Right lobe of liver (tissue), 6 donors: Measurements from ENCODE around the gene SPRED2. TPM values are rescaled to one million over a fixed set of nuclear protein-coding genes. Genes with fewer than 3 reads are reported as not detected.

ENCODE experiments used
- ATAC-seq, 4 donors: fragments of 200-7000 bp; cut with Tn5 transposase; one replicate each; pipeline ENCODE4 v1.9.1; 2020; ENCODE audit warnings: mild to moderate bottlenecking in 4 of 4, moderate library complexity in 4 of 4
- DNase-seq, 3 donors: peaks; one replicate each; pipeline ENCODE4 v3.0.0-alpha.2; 2020
- H3K27ac ChIP-seq, 3 donors: fragments of 200-600 bp; one replicate each; pipeline ENCODE4 v1.8.0; 2022
- H3K27me3 ChIP-seq, 2 donors: fragments of 200-600 bp; one replicate each; pipeline ENCODE4 v1.8.0; 2022
- H3K36me3 ChIP-seq, 4 donors: fragments of 200-600 bp; sonication (generic) in 1 of 4; one replicate each; pipeline versions ENCODE4 v1.5.1 to v1.8.0; 2017 to 2022; ENCODE audit warnings: control low read depth in 1 of 4
- H3K4me1 ChIP-seq, 4 donors: fragments of 200-600 bp; sonication (generic) in 1 of 4; one replicate each; pipeline versions ENCODE4 v1.5.1 to v1.8.0; 2017 to 2022; ENCODE audit warnings: control low read depth in 1 of 4
- H3K4me3 ChIP-seq, 3 donors: fragments of 200-600 bp; one replicate each; pipeline ENCODE4 v1.8.0; 2022
- H3K9me3 ChIP-seq, 4 donors: fragments of 200-600 bp; sonication (generic) in 1 of 4; one replicate each; pipeline versions ENCODE4 v1.5.1 to v1.8.0; 2017 to 2022; ENCODE audit warnings: control low read depth in 1 of 4
- POLR2A ChIP-seq: fragments of 450-650 bp; IDR thresholded peaks from one replicate; pipeline ENCODE4 v1.6.1; 2017; ENCODE audit warnings: antibody characterized with exemption, mild to moderate bottlenecking
- WGBS: methylation state at CpG from one replicate; pipeline ENCODE4 v1.1.6; 2018; ENCODE audit warnings: low coverage, low lambda C conversion rate; ENCODE audit not compliant: insufficient coverage; ENCODE audit errors: missing lambda C conversion rate; 5-methylcytosine and 5-hydroxymethylcytosine counted together
- intact Hi-C, 2 donors: fragments of 100-400 bp; cut with DNase I; formaldehyde crosslinking; loops; one replicate each; pipeline versions ENCODE4 v1.11.2 to v1.14.1; 2022
- total RNA-seq, 6 experiments: library from RNA; depleted of rRNA in 2 of 6; stranded (reverse); fragments of >200 nt in 2 of 6; fragmentation: NEBNext Ultra II Directional in 3 of 6; extraction: Animal tissue kit (Norgen Biotek cat#: 25700) in 3 of 6; gene quantifications; one replicate each; pipeline versions ENCODE4 v1.1.0 to v1.2.4, GENCODE V29; 2016 to 2023
- TF ChIP-seq, protein P1 (sequence below), 4 donors: fragments of 200-600 bp in 3 of 4; fragments of 450-650 bp in 1 of 4; IDR thresholded peaks; one replicate each; pipeline versions ENCODE4 v1.5.1 to v1.8.0; 2016 to 2022; ENCODE audit warnings: antibody characterized with exemption in 4 of 4, mild to moderate bottlenecking in 2 of 4
- donor health status: DM: no; HTN: yes; CAD: no.
- donor health status: DM: no; HTN: no; CAD: no.
- donor health status: DM: no; HTN: no; CAD: no.
- donor health status: DM: no; HTN: yes; CAD: no.
- donor health status: DM: no; HTN: yes; CAD: no.

Gene SPRED2
- total RNA-seq, 6 experiments from 2014 or later: 11.0 to 22.5 (median 15.2) TPM

DNA sequence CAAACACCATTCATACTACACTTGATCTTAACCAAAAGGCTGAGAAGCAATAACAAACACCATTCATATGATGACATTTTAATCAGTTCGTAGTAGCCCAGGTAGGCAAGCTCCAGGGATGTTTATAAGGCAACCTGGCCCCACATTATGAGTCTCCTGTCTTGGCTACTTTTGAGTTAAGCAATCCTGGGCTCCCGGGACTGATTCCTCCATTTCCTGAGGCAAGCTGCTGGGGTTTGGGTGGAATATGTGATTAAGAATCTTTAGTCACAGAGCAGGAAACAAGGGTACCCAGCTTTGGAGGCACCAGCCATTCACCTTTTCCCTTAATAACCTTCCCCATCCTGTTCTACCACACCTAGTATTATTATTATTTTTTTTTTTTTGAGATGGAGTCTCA, 24.5 kb upstream of the SPRED2 start:
- intact Hi-C loops: no loop called here
- DNase-seq (no peak), ATAC-seq (no peak)
- H3K9me3 ChIP-seq: no peaks in the 10 kb centered on the region
- no peaks in the 10 kb centered on the region for H3K4me1 ChIP-seq
- no peaks in the 10 kb centered on the region for H3K36me3 ChIP-seq
- H3K27me3 ChIP-seq: no peaks in the 10 kb centered on the region
- TF ChIP-seq POLR2A: no peak
- TF ChIP-seq, protein P1, sequence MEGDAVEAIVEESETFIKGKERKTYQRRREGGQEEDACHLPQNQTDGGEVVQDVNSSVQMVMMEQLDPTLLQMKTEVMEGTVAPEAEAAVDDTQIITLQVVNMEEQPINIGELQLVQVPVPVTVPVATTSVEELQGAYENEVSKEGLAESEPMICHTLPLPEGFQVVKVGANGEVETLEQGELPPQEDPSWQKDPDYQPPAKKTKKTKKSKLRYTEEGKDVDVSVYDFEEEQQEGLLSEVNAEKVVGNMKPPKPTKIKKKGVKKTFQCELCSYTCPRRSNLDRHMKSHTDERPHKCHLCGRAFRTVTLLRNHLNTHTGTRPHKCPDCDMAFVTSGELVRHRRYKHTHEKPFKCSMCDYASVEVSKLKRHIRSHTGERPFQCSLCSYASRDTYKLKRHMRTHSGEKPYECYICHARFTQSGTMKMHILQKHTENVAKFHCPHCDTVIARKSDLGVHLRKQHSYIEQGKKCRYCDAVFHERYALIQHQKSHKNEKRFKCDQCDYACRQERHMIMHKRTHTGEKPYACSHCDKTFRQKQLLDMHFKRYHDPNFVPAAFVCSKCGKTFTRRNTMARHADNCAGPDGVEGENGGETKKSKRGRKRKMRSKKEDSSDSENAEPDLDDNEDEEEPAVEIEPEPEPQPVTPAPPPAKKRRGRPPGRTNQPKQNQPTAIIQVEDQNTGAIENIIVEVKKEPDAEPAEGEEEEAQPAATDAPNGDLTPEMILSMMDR (IDR thresholded peaks at IDR 0.05): no peak
- WGBS: 71% methylated on average over 1 of the region's 2 CpGs
- no peak overlapping the region for H3K27ac ChIP-seq
- H3K4me3 ChIP-seq: no peak overlapping the region

DNA sequence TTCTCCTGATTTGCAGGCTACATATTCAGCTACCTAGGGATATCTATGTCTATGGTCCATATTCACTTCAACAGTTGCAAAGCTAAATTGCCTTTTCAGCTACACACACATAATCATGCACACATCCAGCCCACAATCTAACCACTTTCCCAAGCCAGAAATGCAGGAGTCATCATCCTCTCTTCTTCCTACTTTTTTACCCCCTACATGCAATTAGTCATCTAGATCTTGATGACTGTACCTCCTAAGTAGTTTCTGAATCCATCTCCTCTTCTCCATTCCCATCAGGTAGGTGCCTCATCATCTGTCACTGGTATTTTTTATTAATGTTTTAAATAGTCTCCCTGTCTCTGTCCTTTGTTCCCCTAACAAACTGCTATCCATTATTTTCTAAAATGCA, 23.7 kb upstream of the SPRED2 start:
- no peak for ATAC-seq
- TF ChIP-seq POLR2A: no peak
- TF ChIP-seq, protein P1 (IDR thresholded peaks at IDR 0.05): no peak
- H3K27ac ChIP-seq: no peak overlapping the region

GRCh38 chr2:65453916-65454315, 21.5 kb upstream of the SPRED2 start:
- DNase-seq (no peak), ATAC-seq (no peak)
- TF ChIP-seq POLR2A: no peak
- TF ChIP-seq, protein P1 (IDR thresholded peaks at IDR 0.05): no peak
- intact Hi-C loops: no loop called here
- H3K4me1 ChIP-seq: no peaks in the 10 kb centered on the region
- H3K9me3 ChIP-seq: no peaks in the 10 kb centered on the region
- no peaks in the 10 kb centered on the region for H3K27me3 ChIP-seq
- no peak overlapping the region for H3K4me3 ChIP-seq
- no peaks in the 10 kb centered on the region for H3K36me3 ChIP-seq
- no peak overlapping the region for H3K27ac ChIP-seq
- WGBS: 100% methylated on average over 1 of the region's 1 CpG

More for the DNA sequence above, 23.7 kb upstream of the SPRED2 start:
- Histone ChIP-seq H3K4me1 (no peaks in the 10 kb centered on the region), H3K36me3 (no peaks in the 10 kb centered on the region), H3K9me3 (no peaks in the 10 kb centered on the region), H3K4me3 (no peak overlapping the region), H3K27me3 (no peaks in the 10 kb centered on the region)
- intact Hi-C loops: no loop called here
- no peak for DNase-seq

- H3K9me3 ChIP-seq: no peaks in the 10 kb centered on the region
- H3K36me3 ChIP-seq: no peaks in the 10 kb centered on the region
- no peak for ATAC-seq
- H3K4me3 ChIP-seq: no peak overlapping the region
- 48% methylated on average over 5 of the region's 5 CpGs for WGBS
- TF ChIP-seq POLR2A: no peak
- TF ChIP-seq, protein P1 (IDR thresholded peaks at IDR 0.05): no peak
- H3K27ac ChIP-seq: no peak overlapping the region
- no peaks in the 10 kb centered on the region for H3K4me1 ChIP-seq
- intact Hi-C loops: no loop called here
- H3K27me3 ChIP-seq: no peaks in the 10 kb centered on the region
- DNase-seq: no peak
Observed at GRCh38 chr2:65452150-65452895, 19.9 kb upstream of the SPRED2 start.

DNA sequence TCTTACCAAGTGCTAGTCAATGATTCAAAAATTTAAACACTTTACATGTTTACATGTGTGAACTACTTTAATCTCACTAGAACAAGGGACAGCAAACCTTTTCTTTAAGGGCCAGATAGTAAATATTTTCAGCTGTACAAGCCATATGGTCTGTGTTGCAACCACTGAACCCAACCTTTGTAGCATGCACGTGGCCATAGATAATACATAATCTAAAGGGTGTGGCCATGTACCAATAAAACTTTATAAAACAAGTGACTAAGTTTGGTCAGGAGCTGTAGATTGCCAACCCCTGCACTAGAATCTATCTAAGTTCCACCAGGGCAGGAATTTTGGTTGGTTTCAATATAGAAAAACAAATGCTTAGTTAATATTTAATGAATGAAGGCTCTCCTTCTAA, 18.4 kb upstream of the SPRED2 start:
- intact Hi-C loops: no loop called here
- DNase-seq: no peak
- TF ChIP-seq, protein P1 (IDR thresholded peaks at IDR 0.05): no peak
- TF ChIP-seq POLR2A: no peak
- peak in 1 of 4 donors; percentile 25 for ATAC-seq
- Histone ChIP-seq H3K4me3 (no peak overlapping the region), H3K27ac (no peak overlapping the region), H3K36me3 (no peaks in the 10 kb centered on the region), H3K9me3 (no peaks in the 10 kb centered on the region), H3K27me3 (no peaks in the 10 kb centered on the region), H3K4me1 (no peaks in the 10 kb centered on the region)
- 0% methylated on average over 1 of the region's 1 CpG for WGBS
